ENCODE results near the gene FILIP1L. TPM values are rescaled to one million over a fixed set of nuclear protein-coding genes. Genes with fewer than 3 reads are reported as not detected.

The FILIP1L gene
- total and polyA plus RNA-seq, 2 of the 13 experiments (the other 11 are each of a cell fraction or from before 2014, with no cell fraction given), result 8.1 to 187 TPM

DNA sequence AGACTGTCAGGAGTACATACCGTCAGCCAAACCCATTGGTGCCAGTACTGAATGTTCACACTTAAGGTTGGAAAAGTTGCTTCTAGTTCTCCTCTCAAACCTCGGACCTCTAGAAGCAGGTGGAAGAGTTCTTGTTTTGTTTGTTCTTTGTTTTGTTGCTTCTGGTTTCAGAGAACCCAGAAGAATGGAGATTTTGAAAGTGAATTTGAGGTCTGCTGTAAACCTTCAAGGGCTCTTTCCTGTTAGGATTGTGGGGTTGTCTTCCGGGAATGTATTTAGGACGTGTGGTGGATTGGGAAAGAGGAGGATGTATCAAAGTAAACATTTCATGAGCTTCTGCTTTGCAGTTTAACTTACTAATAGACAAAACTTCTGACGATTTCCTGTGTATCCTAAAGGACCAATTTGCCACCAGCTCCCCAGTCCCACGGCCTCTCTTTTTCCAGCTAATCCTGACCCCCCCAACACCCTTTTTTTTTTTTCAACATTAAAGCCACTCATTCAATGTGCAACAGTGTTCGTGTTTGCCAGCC is 50.3 kb downstream of the FILIP1L start (continued):
- TF ChIP-seq ZNF501 (CRISPR knock-in tag; IDR thresholded peaks at IDR 0.05) (no peak), IKZF1 (IDR thresholded peaks at IDR 0.05) (no peak), PPARG (CRISPR knock-in tag; conservative IDR thresholded peaks at IDR 0.05) (peak; percentile 37; the same call in 1 of the 2 replicates), SP4 (CRISPR knock-in tag; IDR thresholded peaks at IDR 0.05) (no peak), ZBTB20 (CRISPR knock-in tag; IDR thresholded peaks at IDR 0.05; ENCODE audit: borderline replicate concordance, low read depth) (0 out of 2 replicates have a peak, but pooled peaks have one; percentile 76), BRD4 (CRISPR knock-in tag; IDR thresholded peaks at IDR 0.05) (no peak), JARID2 (CRISPR knock-in tag; IDR thresholded peaks at IDR 0.05; ENCODE audit: insufficient replicate concordance) (no peak), ZNF101 (CRISPR knock-in tag; IDR thresholded peaks at IDR 0.05; ENCODE audit: borderline replicate concordance, low read depth) (no peak), MBNL3 (CRISPR knock-in tag; conservative IDR thresholded peaks at IDR 0.05) (no peak), ELF3 (CRISPR knock-in tag; IDR thresholded peaks at IDR 0.05) (peak; percentile 98), ZNF430 (CRISPR knock-in tag; IDR thresholded peaks at IDR 0.05) (no peak), TOPORS (CRISPR knock-in tag; IDR thresholded peaks at IDR 0.05) (no peak), GABPB1 (CRISPR knock-in tag; IDR thresholded peaks at IDR 0.05) (peak; percentile 59), DR1 (CRISPR knock-in tag; IDR thresholded peaks at IDR 0.05) (no peak)
- TF ChIP-seq, protein P1, sequence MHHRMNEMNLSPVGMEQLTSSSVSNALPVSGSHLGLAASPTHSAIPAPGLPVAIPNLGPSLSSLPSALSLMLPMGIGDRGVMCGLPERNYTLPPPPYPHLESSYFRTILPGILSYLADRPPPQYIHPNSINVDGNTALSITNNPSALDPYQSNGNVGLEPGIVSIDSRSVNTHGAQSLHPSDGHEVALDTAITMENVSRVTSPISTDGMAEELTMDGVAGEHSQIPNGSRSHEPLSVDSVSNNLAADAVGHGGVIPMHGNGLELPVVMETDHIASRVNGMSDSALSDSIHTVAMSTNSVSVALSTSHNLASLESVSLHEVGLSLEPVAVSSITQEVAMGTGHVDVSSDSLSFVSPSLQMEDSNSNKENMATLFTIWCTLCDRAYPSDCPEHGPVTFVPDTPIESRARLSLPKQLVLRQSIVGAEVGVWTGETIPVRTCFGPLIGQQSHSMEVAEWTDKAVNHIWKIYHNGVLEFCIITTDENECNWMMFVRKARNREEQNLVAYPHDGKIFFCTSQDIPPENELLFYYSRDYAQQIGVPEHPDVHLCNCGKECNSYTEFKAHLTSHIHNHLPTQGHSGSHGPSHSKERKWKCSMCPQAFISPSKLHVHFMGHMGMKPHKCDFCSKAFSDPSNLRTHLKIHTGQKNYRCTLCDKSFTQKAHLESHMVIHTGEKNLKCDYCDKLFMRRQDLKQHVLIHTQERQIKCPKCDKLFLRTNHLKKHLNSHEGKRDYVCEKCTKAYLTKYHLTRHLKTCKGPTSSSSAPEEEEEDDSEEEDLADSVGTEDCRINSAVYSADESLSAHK (CRISPR knock-in tag; IDR thresholded peaks at IDR 0.05; ENCODE audit: borderline replicate concordance), result no peak
- TF ChIP-seq, protein P2, sequence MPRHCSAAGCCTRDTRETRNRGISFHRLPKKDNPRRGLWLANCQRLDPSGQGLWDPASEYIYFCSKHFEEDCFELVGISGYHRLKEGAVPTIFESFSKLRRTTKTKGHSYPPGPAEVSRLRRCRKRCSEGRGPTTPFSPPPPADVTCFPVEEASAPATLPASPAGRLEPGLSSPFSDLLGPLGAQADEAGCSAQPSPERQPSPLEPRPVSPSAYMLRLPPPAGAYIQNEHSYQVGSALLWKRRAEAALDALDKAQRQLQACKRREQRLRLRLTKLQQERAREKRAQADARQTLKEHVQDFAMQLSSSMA (CRISPR knock-in tag; IDR thresholded peaks at IDR 0.05), result no peak
- TF ChIP-seq, protein P3, sequence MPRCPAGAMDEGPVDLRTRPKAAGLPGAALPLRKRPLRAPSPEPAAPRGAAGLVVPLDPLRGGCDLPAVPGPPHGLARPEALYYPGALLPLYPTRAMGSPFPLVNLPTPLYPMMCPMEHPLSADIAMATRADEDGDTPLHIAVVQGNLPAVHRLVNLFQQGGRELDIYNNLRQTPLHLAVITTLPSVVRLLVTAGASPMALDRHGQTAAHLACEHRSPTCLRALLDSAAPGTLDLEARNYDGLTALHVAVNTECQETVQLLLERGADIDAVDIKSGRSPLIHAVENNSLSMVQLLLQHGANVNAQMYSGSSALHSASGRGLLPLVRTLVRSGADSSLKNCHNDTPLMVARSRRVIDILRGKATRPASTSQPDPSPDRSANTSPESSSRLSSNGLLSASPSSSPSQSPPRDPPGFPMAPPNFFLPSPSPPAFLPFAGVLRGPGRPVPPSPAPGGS (CRISPR knock-in tag; IDR thresholded peaks at IDR 0.05), result no peak
- TF ChIP-seq, protein P4, sequence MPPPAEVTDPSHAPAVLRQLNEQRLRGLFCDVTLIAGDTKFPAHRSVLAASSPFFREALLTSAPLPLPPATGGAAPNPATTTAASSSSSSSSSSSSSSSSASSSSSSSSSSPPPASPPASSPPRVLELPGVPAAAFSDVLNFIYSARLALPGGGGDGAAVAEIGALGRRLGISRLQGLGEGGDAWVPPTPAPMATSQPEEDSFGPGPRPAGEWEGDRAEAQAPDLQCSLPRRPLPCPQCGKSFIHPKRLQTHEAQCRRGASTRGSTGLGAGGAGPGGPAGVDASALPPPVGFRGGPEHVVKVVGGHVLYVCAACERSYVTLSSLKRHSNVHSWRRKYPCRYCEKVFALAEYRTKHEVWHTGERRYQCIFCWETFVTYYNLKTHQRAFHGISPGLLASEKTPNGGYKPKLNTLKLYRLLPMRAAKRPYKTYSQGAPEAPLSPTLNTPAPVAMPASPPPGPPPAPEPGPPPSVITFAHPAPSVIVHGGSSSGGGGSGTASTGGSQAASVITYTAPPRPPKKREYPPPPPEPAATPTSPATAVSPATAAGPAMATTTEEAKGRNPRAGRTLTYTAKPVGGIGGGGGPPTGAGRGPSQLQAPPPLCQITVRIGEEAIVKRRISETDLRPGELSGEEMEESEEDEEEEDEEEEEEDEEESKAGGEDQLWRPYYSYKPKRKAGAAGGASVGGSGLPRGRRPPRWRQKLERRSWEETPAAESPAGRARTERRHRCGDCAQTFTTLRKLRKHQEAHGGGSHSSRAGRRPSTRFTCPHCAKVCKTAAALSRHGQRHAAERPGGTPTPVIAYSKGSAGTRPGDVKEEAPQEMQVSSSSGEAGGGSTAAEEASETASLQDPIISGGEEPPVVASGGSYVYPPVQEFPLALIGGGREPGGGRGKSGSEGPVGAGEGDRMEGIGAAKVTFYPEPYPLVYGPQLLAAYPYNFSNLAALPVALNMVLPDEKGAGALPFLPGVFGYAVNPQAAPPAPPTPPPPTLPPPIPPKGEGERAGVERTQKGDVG (CRISPR knock-in tag; IDR thresholded peaks at IDR 0.05; ENCODE audit: borderline replicate concordance), result no peak
- TF ChIP-seq, protein P5, sequence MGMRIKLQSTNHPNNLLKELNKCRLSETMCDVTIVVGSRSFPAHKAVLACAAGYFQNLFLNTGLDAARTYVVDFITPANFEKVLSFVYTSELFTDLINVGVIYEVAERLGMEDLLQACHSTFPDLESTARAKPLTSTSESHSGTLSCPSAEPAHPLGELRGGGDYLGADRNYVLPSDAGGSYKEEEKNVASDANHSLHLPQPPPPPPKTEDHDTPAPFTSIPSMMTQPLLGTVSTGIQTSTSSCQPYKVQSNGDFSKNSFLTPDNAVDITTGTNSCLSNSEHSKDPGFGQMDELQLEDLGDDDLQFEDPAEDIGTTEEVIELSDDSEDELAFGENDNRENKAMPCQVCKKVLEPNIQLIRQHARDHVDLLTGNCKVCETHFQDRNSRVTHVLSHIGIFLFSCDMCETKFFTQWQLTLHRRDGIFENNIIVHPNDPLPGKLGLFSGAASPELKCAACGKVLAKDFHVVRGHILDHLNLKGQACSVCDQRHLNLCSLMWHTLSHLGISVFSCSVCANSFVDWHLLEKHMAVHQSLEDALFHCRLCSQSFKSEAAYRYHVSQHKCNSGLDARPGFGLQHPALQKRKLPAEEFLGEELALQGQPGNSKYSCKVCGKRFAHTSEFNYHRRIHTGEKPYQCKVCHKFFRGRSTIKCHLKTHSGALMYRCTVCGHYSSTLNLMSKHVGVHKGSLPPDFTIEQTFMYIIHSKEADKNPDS (CRISPR knock-in tag; IDR thresholded peaks at IDR 0.05), result no peak

Measured in HepG2 (cell line).